ENCODE results near the gene PTPRN2. TPM values are rescaled to one million over a fixed set of nuclear protein-coding genes. Genes with fewer than 3 reads are reported as not detected.
A peak's percentile ranks its signal among the peaks of the same experiment; 100 is the strongest.

Gene PTPRN2
- total RNA-seq, 1 experiment from 2014 or later, result 3.8 TPM

GRCh38 chr7:158110034-158110590, 477.5 kb downstream of the PTPRN2 start:
- no peaks in the 10 kb centered on the region for H3K36me3 ChIP-seq
- no peaks in the 10 kb centered on the region for H3K27me3 ChIP-seq
- H3K27ac ChIP-seq, result no peak overlapping the region
- H3K9me3 ChIP-seq (replicated peaks), result no peaks in the 10 kb centered on the region
- DNase-seq, result no peak
- H3K4me1 ChIP-seq, result no peaks in the 10 kb centered on the region
- no peak overlapping the region for H3K4me3 ChIP-seq

DNA sequence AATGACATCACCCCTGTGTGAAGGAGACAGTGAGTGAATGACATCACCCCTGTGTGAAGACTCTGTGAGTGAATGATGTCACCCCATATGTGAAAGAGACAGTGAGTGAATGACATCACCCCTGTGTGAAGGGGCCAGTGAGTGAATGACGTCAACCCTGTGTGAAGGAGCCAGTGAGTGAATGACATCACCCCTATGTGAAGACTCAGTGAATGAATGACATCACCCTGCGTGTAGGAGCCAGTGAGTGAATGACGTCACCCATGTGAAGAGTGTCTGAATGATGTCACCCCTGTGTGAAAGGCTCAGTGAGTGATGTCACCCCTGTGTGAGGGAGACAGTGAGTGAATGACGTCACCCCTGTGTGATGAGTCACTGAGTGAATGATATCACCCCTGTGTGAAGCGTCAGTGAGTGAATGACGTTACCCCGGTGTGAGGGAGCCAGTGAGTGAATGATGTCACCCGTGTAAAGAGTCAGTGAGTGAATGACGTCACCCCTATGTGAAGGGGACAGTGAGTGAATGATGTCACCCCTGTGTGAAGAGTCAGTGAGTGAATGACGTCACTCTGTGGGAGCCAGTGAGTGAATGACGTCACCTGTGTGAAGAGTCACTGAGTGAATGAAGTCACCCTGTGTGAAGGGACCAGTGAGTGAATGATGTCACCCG, 478.1 kb downstream of the PTPRN2 start:
- Histone ChIP-seq H3K36me3 (no peaks in the 10 kb centered on the region), H3K9me3 (replicated peaks) (no peaks in the 10 kb centered on the region), H3K4me1 (no peaks in the 10 kb centered on the region), H3K27me3 (no peaks in the 10 kb centered on the region), H3K27ac (no peak overlapping the region), H3K4me3 (no peak overlapping the region)
- peak in 1 of 2 experiments; percentile 24 for DNase-seq

GRCh38 chr7:158108646-158109293, 478.9 kb downstream of the PTPRN2 start:
- DNase-seq, result no peak
- Histone ChIP-seq H3K4me3 (no peak overlapping the region), H3K4me1 (no peaks in the 10 kb centered on the region), H3K9me3 (replicated peaks) (no peaks in the 10 kb centered on the region), H3K36me3 (no peaks in the 10 kb centered on the region), H3K27ac (no peak overlapping the region), H3K27me3 (no peaks in the 10 kb centered on the region)

- H3K4me1 ChIP-seq, result no peaks in the 10 kb centered on the region
- no peaks in the 10 kb centered on the region for H3K9me3 ChIP-seq (replicated peaks)
- no peaks in the 10 kb centered on the region for H3K36me3 ChIP-seq
- DNase-seq, result no peak
- no peak overlapping the region for H3K27ac ChIP-seq
- H3K4me3 ChIP-seq, result no peak overlapping the region
- H3K27me3 ChIP-seq, result peaks cover 5% of the 10 kb centered on the region; the same call in 1 of the 2 replicates
These were observed 479.8 kb downstream of the PTPRN2 start for GRCh38 chr7:158107806-158108205.

- H3K27ac ChIP-seq, result no peak overlapping the region
- no peak for DNase-seq
- no peaks in the 10 kb centered on the region for H3K4me1 ChIP-seq
- H3K36me3 ChIP-seq, result no peaks in the 10 kb centered on the region
- H3K27me3 ChIP-seq, result peaks cover 12% of the 10 kb centered on the region; the same call in 1 of the 2 replicates
- no peaks in the 10 kb centered on the region for H3K9me3 ChIP-seq (replicated peaks)
- H3K4me3 ChIP-seq, result no peak overlapping the region
These were observed 481.4 kb downstream of the PTPRN2 start for GRCh38 chr7:158106272-158106671.

DNA sequence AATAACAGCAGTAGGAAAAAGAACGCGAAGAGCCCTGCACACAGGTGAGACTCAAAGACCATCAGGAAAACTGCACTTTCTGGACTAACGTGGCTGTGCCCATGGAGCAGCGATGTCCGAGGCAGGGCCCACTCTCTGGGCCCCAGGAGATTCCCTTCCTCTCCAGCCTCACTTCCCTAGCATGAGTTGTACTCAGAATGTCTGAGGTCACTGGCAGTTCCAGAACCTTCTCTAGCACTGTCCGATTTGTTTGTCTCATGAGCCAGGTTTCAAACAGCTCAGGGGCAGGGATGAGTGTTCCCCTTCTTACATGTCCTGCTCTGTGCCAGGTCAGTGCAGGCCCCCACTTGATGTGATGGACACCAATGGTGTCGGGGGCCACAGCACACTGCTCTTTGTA, 484.2 kb downstream of the PTPRN2 start:
- no peak for DNase-seq
- Histone ChIP-seq H3K4me3 (no peak overlapping the region), H3K4me1 (no peaks in the 10 kb centered on the region), H3K27me3 (peaks cover 12% of the 10 kb centered on the region; the same call in 1 of the 2 replicates), H3K27ac (no peak overlapping the region), H3K36me3 (no peaks in the 10 kb centered on the region), H3K9me3 (replicated peaks) (no peaks in the 10 kb centered on the region)

DNA sequence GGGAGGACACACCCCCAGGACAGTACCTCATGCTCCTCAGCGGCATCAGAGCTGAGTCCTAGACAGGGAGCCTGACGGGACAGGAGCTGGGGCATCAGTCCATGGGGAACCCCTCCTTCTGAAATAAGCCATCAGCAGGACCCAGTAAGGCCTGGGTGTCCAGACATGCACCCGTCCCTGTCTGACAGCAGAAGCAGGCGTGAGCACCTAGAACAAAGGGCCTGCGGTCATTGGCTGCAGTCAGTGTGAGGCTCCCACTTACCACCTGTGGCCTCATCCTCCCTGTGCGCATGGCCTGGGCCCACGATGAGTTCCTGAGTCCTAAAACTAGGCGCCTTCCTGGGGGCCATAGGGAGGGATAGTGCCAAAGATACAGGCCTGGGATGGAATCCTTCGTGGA, 484.7 kb downstream of the PTPRN2 start:
- Histone ChIP-seq H3K27ac (no peak overlapping the region), H3K4me3 (no peak overlapping the region), H3K9me3 (replicated peaks) (no peaks in the 10 kb centered on the region), H3K36me3 (no peaks in the 10 kb centered on the region), H3K4me1 (no peaks in the 10 kb centered on the region), H3K27me3 (peaks cover 12% of the 10 kb centered on the region; the same call in 1 of the 2 replicates)
- no peak for DNase-seq

- no peaks in the 10 kb centered on the region for H3K9me3 ChIP-seq (replicated peaks)
- no peak overlapping the region for H3K27ac ChIP-seq
- H3K4me3 ChIP-seq, result no peak overlapping the region
- no peaks in the 10 kb centered on the region for H3K4me1 ChIP-seq
- H3K36me3 ChIP-seq, result no peaks in the 10 kb centered on the region
- H3K27me3 ChIP-seq, result peaks cover 12% of the 10 kb centered on the region; the same call in 1 of the 2 replicates
- DNase-seq, result no peak
These were observed 485.7 kb downstream of the PTPRN2 start for GRCh38 chr7:158101821-158102450.

DNA sequence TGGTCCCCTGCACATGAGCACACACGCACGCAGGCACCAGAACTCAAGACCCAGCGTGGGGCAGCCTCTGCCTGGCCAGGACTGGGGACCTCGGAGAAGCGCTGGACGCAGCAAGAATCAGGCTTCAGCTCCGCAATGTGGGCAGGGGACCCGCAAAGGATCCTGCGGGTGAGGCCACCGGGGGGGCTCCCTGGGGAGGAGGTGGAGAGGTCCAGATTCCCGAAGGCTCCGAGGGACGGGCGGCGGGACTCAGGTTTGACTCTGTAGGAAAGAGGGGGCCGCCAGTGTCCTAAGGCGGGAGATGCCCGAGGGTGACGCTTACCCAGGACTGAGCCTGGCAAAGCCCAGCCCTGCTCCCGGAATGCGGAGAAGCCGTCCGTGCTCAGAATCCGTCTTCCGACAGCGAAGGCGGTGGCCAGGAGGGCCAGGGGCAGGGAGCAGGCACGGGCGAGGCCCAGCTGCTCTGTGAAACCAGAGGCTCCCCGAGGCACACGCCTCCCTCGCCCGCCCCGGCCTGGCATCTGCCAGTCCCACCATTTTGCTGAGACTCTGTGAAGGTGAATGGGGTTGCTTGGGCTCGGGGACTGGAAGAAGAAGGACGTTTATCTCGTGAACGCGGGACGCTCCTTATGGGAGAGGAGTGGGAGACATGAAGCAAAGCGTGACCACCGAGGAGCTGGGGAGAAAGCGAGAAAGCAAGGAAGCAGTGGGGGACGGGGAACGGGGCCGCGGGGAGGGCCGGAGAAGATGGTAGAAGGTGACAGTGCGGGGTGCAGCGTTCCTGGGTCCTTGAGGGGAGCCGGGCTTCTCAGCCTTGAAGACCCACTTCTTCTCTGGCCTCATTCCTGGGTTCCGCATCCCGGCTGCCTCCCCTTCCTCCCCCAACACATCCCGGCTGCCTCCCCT, 489.2 kb downstream of the PTPRN2 start:
- no peaks in the 10 kb centered on the region for H3K9me3 ChIP-seq (replicated peaks)
- DNase-seq, result no peak
- peaks cover 17% of the 10 kb centered on the region for H3K27me3 ChIP-seq
- H3K4me3 ChIP-seq, result no peak overlapping the region
- no peak overlapping the region for H3K27ac ChIP-seq
- H3K4me1 ChIP-seq, result no peaks in the 10 kb centered on the region
- no peaks in the 10 kb centered on the region for H3K36me3 ChIP-seq

DNA sequence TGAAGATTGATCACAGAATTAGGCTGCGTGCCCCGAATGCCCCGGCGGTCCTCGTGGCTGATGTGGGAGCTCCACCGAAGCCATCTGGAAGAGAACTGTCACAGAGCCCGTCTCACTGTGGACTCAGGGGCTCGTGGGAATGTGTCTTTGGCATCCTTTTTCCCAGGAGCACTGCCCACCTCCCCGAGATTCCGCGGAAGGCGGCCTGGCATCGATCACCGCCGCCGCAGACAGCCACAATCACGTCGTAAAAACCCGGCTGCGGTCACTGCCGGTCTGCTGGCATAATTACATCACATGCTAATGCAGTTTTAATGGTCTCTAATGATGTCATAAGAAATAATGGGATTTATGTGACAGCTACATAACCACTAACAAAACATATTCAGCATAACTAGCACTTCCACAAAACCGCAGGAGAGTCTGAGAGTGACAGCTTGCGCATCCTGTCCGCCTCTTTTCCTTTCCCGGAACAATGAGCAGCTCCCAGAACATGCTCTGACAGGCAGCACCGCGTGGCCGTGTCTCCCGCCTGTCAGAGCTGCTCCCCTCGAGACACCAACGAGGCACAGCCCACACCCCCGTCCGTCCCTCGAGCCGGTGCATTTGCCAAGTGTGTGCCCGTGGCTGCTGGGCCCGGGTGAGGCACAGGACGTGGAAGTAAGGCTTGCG, 490.0 kb downstream of the PTPRN2 start:
- H3K36me3 ChIP-seq, result no peaks in the 10 kb centered on the region
- DNase-seq, result no peak
- no peak overlapping the region for H3K4me3 ChIP-seq
- no peaks in the 10 kb centered on the region for H3K4me1 ChIP-seq
- H3K27me3 ChIP-seq, result peaks cover 10% of the 10 kb centered on the region; the same call in 1 of the 2 replicates
- H3K9me3 ChIP-seq (replicated peaks), result no peaks in the 10 kb centered on the region
- no peak overlapping the region for H3K27ac ChIP-seq

DNA sequence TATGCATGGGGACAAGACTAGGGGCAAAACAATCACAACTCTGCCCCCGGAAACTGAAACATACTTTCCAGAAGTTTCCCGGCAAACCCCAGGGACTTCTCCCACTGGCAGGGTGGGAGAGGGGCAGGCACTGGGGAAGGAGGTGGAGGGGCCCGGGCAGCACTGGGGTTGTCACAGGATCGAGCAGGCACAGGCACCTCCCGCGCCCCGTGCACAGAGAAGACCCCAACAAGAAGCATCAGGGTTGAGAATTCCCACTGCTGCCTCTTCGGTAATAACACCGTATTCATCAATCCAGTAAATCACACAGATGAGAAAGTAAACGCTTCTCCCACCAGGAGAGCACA, 490.5 kb downstream of the PTPRN2 start:
- Histone ChIP-seq H3K27me3 (peaks cover 6% of the 10 kb centered on the region; the same call in 1 of the 2 replicates), H3K4me1 (no peaks in the 10 kb centered on the region), H3K9me3 (replicated peaks) (no peaks in the 10 kb centered on the region), H3K27ac (no peak overlapping the region), H3K4me3 (no peak overlapping the region), H3K36me3 (no peaks in the 10 kb centered on the region)
- no peak for DNase-seq

DNA sequence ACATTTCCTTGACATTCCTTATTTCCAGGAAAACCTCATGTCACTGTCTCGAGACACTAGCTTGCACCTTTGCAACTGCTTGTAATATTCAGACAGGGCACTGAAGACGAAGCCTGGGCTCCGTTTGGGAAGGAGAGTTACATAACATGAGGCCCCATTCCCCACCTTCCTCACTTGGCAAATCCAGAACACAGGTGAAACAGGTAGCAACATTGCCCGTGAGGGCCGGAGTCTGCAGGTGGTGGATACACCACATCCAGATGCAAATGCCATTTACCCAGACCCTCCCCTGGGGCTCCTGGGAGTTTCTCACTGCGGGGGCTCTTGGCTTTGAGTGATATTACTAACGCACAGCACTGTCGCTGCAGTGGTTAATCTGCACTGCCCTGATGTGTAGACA, 491.0 kb downstream of the PTPRN2 start:
- H3K36me3 ChIP-seq, result no peaks in the 10 kb centered on the region
- DNase-seq, result no peak
- H3K27ac ChIP-seq, result no peak overlapping the region
- peaks cover 6% of the 10 kb centered on the region; the same call in 1 of the 2 replicates for H3K27me3 ChIP-seq
- H3K4me3 ChIP-seq, result no peak overlapping the region
- H3K9me3 ChIP-seq (replicated peaks), result no peaks in the 10 kb centered on the region
- no peaks in the 10 kb centered on the region for H3K4me1 ChIP-seq

DNA sequence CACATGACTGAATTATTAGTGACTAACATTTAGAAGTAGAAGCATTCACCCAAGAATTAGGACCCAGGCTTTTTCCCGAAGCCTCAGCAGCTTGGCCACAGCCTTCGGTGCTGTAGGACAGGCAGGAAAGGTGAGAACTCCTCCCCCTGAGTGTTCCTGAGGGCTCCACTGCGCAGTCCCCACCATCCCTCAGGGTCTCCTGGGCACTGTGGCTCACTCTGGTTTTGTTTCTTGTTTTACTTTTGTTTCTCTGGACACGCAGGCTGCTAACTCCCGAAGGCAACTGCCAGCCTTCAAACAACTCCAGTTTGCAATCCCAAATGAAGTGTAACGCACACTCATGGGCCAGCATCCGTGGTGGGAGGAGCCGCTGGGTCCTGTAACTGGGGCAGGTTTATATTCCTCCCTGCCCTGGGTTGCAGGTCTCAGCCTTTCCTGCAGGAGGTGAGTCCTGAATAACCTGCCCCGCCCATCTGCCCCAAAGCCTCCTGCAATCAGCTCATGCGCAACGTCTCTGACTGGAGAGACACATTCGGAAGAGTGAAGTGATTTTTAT, 492.9 kb downstream of the PTPRN2 start:
- H3K4me1 ChIP-seq, result no peaks in the 10 kb centered on the region
- H3K27ac ChIP-seq, result no peak overlapping the region
- no peak for DNase-seq
- no peaks in the 10 kb centered on the region for H3K36me3 ChIP-seq
- H3K4me3 ChIP-seq, result no peak overlapping the region
- no peaks in the 10 kb centered on the region; the same call in 1 of the 2 replicates for H3K9me3 ChIP-seq (replicated peaks)
- H3K27me3 ChIP-seq, result peaks cover 6% of the 10 kb centered on the region; the same call in 1 of the 2 replicates

- Histone ChIP-seq H3K27ac (no peak overlapping the region), H3K9me3 (replicated peaks) (no peaks in the 10 kb centered on the region; the same call in 1 of the 2 replicates), H3K36me3 (no peaks in the 10 kb centered on the region), H3K27me3 (peaks cover 6% of the 10 kb centered on the region; the same call in 1 of the 2 replicates), H3K4me3 (no peak overlapping the region), H3K4me1 (no peaks in the 10 kb centered on the region)
- DNase-seq, result no peak
These were observed 493.6 kb downstream of the PTPRN2 start for GRCh38 chr7:158094046-158094445.
